GM18517 (cell line): ENCODE results near the gene SDK1.
"Not testable (repeated sequence)": the region's sequence is repeated elsewhere in the genome, so short reads cannot be mapped to it uniquely, and the experiment has no call there.

Experiments used
- ATAC-seq: cut with Tn5 transposase; IDR thresholded peaks from one replicate; pipeline ENCODE4 v1.9.1; 2021; ENCODE audit warnings: mild to moderate bottlenecking, moderate library complexity; ENCODE audit not compliant: unreplicated experiment

The SDK1 gene

DNA sequence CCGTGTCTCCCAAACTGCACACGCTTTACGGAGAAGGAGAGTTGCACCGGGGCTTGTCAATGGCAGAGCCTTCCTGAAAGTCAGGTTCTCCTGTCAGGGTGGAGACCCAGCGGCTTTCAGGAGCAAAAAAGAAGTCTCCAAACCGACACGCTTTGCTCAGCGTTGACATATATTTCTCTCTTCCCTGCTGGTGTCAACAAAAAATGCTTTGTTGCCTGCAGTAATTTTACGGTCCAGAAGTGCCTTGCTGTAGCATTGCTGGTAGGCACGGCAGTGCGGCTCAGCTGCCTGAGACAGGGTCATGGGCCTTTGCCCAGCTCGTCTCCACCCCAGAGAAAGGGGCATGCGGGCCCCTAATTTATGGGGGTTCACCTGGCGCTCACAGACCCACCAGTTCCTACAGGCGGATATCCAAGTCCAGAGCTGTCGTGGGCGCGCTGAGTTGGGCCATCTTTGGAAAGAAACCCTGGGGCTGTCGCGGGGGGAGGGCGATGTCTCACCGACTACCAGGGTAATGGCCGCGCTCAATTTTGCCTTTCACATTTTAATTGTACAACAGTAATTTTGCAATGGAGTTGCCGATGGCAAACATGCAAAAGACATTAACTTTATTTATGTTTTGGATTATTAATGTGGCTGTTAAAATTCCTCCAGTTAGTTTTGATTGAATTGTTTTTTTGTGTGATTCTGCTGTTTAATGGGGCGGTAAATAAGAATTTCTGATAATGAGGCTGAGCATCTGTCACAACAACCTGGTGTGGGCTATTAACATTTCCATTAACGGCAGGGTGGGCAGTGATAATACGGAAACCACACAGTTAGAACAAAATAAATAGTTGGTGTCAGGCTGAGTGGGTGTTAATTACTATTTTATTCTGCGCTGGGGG lies 902.8 kb downstream of the SDK1 start:
- no peak for ATAC-seq

DNA sequence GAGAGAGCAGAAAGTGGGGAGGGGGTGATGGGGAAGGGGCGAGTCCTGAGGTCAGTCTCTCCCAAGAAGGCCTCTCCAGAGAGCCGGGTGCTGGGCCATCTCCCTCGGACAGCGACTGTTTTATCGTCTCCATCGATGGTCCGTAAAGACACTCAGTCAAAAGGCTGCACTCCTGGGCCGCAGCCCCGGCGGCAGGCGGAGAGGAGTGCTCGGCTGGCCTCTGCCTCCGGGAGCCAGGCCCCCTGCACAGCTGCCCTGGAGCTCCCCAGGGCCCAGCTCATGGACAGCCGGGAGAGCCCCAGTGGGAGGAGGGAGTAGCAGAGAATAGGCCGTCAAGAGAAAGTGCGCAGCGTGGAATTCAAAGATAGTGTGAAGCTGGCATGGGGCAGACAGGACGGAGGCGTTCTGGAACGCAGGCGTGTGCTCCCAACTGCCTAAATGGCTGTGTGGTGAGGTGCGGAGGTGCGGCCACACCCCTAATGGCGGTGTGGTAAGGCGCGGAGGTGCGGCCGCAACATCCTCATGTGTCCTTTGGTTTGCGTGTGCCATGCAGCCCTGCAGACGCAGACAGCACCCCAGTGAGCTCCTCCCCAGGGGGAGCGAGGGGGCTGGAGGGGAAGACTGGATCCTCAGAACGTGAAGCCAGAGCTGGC lies 903.6 kb downstream of the SDK1 start:
- no peak for ATAC-seq

DNA sequence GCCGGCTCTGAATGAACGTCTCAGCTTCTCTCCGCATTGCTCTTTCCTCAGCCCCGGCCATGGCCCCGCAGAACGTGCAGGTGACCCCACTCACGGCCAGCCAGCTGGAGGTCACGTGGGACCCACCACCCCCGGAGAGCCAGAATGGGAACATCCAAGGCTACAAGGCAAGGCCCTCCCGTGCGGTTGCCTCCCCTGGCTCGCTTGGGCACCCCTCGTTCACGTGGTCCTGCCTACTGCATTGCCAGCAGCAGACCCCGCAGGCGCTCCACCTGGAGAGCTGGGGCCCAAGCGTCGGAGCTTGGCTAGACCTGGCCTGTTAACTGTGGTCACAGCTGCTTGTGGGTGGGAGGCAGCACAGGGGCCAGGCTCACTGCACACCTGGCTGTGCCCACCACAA lies 904.8 kb downstream of the SDK1 start:
- no peak for ATAC-seq

DNA sequence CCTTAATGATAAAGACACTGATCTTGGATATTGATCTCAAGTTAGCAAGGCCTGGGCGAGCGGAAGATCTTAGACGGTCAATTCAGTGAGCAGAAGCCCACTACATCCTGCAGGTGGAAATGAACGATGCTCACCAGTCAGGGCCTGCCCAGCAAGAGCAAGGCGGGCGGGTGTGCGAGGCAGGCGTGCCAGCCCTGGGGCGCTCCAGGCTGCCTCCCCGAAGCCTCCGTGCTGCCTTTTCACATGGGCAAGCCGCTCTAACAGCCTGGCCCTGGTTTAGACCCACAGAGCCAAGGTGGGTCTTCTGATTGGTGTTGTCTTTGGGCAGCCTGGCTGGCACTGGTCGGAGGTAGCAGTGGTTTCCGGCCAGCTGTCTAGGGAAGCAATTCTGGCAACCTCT lies 906.0 kb downstream of the SDK1 start:
- ATAC-seq = no peak

DNA sequence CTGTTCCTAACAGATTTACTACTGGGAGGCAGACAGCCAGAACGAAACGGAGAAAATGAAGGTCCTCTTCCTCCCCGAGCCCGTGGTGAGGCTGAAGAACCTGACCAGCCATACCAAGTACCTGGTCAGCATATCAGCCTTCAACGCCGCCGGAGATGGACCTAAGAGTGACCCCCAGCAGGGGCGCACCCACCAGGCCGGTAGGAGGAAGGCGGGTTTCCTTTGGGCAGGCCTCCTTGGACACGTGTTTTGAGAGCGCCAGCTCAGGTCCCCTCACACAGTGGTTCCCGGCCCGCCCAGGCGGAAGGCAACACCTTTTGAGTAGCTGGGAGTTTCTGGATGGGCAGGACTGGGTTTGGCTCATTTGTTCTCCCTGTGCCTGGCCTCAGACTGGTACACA lies 907.0 kb downstream of the SDK1 start:
- no peak for ATAC-seq

DNA sequence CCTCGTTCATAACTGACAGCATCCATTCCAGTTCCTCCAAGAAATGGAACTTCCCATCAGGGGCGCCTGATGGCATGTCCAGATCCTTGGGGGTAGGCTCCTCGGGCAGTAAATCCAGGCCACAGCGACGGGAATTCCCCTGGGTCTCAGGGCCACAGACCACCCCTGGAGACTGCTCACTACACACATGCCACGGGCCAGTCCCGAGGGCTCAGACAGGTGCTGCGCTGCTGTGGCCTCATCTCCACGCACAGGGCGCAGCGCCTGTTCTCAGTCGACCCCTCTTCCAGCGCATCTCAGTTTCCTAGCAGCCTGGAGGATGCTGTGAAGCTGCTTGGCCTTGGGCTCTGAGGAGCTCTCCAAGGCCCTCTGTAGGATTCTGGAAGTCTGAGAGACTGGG lies 907.5 kb downstream of the SDK1 start:
- no peak for ATAC-seq

DNA sequence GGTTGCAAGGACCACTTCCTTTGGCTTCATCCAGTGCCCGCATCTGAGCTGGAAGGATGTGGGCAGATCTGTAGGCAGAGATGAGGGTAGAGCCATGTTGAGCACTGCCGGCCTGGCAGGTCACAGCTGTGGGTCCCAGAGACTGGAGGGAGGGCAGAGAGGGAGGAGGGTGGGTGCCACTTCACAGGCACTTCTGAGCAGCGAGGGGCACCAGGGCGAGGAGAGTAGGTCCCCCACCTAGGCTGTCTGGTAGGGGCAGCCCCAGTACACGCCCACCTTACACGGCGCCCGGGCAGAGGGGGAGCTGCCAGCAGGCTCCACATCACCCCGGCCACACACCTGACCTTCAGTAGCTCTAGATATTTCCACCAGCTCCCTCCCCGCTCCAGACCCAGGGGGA lies 908.1 kb downstream of the SDK1 start:
- ATAC-seq = no peak

DNA sequence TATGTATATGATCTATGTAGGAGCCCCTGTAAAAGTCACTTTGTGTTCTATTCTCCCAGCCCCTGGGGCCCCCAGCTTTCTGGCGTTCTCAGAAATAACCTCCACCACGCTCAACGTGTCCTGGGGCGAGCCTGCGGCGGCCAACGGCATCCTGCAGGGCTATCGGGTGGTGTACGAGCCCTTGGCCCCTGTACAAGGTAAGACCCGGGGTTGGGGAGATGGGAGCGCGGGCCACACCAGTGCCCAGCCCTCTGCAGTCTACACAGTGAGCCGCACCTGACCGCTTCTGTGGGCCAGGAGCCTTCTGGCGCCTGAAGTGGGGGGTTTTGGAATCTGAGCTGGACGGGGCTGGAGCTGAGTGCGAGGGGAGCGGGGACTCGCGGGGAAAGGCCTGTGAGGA lies 908.9 kb downstream of the SDK1 start:
- ATAC-seq = no peak

DNA sequence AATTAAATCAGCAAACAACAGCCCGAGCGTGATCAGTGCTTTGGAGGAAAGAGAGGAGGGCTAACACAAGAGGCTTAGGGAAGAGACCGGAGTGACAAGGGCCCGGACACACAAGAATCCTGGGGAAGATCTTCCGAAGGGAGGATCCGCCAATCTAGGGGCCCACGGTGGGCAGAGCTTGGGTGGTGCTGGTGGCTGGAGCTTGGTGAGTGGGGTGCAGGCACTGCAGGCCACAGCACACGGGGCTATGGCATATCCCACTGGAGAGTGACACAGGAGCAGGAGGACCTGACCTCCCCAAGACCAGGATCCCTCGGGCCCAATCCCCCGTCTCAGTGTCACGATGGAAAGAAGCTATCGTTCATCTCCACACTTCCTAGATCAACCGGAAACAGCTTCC lies 909.8 kb downstream of the SDK1 start:
- ATAC-seq = no peak

DNA sequence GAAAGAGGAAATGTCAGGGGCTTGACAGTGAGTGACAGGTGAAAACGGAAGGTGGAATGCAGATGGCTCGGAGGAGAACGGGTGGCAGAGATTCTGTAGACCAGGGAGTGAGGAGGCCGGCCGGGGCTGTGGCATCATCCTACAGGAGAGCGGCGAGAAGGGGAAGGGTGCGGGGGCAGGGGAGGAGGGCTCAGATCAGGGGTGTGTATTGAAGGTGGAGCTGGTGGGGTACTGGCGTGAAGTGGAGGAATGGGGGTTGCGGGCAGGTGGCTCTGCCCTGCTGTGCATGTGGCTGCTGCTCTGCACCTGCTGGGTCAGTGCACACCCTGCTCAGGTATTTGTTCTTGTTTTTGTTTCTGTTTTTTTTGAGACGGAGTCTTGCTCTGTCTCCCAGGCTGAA lies 910.2 kb downstream of the SDK1 start:
- no peak for ATAC-seq

DNA sequence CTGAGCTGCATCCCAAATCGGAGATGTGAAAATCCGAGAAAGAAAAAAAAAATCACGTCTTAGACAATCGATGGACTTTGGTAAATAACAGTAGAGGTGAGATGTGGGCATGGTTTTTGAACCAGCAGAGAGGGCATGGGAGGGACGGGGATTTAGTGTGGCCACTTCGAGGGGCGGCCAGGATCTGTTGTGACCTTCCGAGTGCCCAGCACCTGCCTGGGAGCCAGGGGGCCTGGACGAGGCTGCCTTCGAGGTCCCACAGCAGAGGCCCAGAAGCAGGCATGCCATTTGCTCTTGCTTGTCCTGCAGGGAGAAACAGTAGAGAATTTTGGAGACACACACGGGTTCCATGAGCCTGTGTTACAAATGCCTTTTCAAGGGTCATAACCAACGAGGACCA lies 911.3 kb downstream of the SDK1 start:
- ATAC-seq = no peak

DNA sequence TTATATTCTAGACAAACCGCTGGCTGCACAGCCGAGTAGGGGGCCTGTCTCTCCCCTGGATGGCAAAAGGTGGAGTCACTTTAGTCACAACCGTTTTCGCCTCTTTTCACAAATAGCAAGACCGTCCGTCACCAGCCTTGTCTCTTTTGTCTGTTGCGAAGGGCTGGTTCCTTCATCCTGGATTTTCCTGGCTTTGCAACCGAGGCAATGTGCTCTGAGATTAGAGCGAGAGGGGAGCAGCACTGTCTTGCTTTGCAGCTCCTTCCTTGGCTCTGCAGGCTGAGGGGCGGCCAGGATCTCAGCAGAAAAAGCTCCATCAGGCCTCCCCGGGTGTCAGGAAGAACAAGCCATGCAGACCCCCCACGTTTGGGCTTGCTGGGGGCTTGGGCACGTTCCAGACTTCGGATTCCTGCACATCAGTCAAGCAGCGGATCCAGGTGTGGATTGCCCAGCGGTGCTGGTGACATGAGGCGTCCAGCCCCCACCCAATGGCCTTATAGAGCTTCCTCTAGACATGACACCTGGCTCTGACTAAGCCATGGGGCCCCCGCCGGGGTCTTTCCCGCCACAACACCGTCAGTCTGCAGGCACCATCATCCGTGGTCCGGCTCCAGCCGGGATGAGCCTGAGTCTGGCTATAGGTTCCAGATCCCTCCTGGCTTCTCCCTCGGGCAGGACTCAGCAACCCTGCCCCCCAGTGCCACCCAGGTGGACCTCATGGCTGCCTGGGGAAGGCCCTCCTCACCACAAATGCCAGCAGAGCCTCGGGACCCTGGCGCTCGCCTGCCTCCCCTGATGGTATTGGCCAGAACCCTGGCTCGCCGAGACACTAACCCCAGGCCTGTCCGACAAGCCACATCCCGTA lies 913.5 kb downstream of the SDK1 start:
- no peak for ATAC-seq

DNA sequence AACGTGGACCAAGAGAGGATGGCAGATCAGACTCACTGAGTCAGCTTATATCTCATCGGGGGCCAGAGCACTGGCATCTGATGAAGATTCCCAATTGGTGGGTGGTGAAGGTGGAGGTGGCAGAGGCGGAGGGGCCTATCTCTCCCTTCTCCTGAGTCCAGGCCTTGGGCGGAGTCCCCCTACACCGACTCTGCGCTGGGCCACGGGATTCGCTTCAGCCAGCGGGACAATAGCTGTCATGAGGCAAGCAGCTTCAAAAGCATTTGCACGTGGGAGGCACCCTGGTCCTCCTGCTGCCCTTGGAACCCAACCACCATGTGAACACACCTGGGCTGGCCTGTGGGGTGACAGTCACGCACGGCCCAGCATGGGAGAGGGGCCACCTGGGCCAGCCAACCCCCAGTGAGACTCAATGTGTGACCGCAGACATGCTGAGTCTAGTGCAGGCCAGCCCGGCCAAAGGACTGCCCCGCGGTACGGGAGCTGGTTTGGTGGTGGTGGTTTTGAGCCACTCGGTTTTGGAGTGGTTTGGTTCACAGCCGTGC lies 914.2 kb downstream of the SDK1 start:
- no peak for ATAC-seq

DNA sequence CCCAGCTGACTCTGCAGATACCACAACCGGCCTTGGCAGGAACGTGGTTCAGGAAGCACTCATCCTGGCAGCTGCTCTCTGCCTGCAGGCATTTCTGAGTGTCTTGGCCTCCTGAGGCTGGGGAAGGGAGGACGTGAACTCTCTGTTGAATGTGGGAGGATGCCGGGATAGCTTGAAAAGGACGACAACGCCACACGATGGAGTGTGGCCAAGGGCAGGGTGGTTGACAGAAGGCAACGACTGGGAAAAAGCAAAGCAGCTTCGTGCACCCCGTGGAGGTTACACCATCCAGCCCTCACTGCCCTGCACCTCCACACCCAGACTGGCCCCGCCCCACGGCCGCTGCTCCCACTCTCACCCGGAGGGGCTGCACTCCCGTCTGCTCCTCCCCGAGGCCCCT lies 915.0 kb downstream of the SDK1 start:
- ATAC-seq = no peak

DNA sequence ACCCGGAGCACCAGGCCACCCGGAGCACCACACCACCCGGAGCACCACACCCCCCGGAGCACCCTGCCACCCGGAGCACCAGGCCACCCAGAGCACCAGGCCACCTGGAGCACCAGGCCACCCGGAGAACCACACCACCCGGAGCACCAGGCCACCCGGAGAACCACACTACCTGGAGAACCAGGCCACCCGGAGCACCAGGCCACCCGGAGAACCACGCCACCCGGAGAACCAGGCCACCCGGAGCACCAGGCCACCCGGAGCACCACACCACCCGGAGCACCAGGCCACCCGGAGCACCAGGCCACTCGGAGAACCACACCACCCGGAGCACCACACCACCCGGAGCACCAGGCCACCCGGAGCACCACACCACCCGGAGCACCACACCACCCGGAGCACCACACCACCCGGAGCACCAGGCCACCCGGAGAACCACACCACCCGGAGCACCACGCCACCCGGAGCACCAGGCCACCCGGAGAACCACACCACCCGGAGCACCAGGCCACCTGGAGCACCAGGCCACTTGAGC lies 916.1 kb downstream of the SDK1 start:
- not testable (repeated sequence) for ATAC-seq

DNA sequence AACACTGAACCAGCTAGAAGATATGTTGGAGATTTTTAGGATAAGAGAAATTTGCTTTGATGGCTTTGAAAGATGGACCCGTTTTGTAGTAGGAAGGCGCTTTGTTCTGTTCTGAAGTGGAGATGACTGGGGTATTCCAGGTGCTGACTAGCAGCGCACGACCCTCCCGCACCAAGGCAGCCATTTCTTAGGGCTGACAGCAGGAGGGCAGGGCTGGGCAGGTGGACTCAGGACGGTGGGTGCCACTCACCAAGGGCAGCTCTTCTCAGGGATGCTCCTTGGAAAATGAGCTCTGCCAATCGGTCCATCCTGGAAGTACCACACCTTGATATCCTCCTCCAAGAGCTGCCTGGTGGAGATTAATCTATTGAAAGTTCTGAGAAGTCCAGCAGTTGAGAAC lies 917.4 kb downstream of the SDK1 start:
- no peak for ATAC-seq

DNA sequence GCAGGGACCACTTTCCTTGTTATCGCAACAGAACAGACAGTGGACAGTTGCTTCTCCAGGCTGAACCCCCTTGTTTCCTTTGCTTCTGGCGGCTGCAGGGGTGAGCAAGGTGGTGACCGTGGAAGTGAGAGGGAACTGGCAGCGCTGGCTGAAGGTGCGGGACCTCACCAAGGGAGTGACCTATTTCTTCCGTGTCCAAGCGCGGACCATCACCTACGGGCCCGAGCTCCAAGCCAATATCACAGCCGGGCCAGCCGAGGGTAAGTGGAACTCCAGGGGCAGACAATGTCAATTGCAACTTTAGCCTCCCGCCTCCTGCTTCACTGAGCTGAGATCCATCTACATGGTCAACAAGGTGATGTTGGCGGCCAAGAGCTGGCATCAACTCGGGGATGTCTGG lies 919.0 kb downstream of the SDK1 start:
- no peak for ATAC-seq

DNA sequence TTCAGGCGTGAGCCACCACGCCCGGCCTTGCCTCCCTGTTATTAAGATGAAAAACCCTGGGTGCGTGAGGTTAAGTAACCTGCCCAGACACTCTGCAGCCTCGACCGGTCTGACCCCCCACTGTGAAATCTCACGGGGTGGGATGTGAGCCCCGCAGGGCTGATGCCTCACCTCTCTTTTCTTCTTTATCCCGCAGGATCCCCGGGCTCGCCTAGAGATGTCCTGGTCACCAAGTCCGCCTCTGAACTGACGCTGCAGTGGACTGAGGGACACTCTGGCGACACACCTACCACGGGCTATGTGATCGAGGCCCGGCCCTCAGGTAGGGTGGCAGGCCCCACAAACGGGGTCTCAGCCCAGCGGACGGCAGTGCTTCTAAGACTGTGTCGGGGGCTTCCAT lies 920.0 kb downstream of the SDK1 start:
- no peak for ATAC-seq

DNA sequence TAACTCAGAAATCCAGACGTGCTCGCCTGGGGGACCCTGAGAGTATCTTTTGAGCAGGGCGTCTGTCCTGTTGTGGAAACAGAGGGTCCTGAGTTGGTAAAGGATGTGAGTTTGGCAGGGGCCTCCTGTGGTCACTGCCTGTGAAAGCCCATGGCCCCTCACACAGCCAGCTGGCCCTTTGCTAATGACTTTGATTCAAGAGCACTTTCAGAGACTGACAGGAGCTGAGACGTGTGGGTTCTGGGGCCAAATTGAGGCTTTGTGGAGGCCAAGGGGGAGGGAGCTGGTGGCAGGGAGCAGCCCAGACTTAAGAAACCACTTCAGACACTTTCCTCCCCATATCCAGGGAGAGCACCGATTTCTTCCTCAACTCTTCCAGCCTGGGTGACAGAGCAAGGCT lies 921.6 kb downstream of the SDK1 start:
- ATAC-seq = no peak

DNA sequence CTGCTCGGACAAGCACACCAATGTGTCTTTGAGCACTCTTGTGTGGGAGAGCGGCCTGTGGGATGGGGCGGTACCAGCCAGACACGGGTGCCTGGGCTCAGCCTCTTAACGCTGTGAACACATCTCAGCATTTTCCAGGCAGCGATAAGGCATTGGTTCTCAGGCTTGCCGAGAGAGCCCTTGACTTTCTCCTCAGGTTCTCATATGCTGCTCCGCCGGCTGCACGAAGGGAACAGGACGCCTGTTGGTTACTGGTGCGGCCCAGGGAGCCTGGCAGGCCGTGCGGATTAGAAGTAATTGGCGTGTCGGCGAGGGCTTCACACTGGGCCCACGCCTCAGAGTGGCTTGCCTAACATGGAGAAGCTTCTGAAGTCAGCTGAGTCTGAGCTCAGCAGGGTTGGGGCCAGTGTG lies 924.3 kb downstream of the SDK1 start:
- no peak for ATAC-seq

DNA sequence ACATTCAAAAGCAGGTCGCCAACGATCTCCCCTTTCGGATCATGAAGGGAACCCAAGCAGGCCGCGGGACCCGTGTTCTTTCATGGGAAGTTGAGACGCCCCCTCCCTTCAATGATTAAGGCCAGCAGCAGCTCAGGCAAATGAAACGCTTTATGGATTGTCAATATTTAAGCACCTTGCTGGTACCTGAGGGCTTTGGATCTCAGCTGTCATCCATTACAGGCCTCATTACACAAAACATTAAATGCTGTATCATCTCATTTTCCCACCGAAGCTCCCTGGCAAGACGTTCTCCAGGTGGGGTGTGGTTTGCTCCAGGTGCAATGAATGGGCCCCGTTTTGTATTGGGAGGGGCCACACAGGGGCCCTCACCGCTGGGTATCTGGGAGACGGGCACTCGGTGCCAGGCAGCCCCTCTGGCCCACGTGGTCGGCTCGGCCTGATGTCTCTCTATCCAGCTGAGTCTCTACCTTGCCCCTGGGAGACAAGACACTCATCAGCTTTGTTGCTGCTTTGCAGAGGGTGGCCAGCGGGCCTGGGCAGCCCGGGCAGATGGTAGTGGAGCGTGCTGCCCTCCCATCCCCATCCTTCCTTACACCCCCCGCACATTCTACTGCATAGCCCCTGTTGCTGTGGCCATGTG lies 925.0 kb downstream of the SDK1 start:
- no peak for ATAC-seq
